Measurements from ENCODE around the gene GREB1L.

DNA sequence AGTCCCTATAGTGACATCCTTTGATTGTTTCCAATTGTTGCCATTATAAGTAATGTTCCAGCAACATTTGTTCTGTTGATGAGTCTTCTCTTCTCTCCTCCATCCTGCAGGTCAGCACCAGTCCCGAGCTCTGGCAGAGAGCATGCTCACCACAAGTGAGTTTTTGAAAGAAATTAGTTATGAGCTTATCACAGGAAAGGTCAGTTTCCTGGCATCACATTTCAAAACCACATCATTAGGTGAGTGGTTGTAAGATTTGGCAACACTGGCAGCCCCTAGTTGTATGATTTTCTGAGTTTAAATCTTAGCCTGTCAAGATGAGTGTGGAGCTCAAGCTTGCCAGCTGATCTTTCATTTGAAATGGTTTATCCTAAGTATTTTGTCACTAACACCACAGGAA, 208.9 kb downstream of the GREB1L start:
- TF ChIP-seq, protein P1, sequence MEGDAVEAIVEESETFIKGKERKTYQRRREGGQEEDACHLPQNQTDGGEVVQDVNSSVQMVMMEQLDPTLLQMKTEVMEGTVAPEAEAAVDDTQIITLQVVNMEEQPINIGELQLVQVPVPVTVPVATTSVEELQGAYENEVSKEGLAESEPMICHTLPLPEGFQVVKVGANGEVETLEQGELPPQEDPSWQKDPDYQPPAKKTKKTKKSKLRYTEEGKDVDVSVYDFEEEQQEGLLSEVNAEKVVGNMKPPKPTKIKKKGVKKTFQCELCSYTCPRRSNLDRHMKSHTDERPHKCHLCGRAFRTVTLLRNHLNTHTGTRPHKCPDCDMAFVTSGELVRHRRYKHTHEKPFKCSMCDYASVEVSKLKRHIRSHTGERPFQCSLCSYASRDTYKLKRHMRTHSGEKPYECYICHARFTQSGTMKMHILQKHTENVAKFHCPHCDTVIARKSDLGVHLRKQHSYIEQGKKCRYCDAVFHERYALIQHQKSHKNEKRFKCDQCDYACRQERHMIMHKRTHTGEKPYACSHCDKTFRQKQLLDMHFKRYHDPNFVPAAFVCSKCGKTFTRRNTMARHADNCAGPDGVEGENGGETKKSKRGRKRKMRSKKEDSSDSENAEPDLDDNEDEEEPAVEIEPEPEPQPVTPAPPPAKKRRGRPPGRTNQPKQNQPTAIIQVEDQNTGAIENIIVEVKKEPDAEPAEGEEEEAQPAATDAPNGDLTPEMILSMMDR (conservative IDR thresholded peaks at IDR 0.05) = no peak
- no peak for TF ChIP-seq ZFX (IDR thresholded peaks at IDR 0.05)
